ENCODE data around the gene LIMK2. TPM values are rescaled to one million over a fixed set of nuclear protein-coding genes. Genes with fewer than 3 reads are reported as not detected.

The LIMK2 gene
- total and polyA plus RNA-seq, 10 donors, result 6.1 to 182 (median 60.6) TPM

- H3K27ac ChIP-seq, result no peak overlapping the region
- H3K4me1 ChIP-seq, result peaks cover 0 to 7% (median 0%) of the 10 kb centered on the region in 6 donors
- H3K9me3 ChIP-seq, result no peaks in the 10 kb centered on the region
- H3K36me3 ChIP-seq, result peaks cover 0 to 100% (median 89%) of the 10 kb centered on the region in 6 donors
- peak; percentile 67 for DNase-seq
- H3K4me3 ChIP-seq, result no peak overlapping the region
- no peaks in the 10 kb centered on the region for H3K27me3 ChIP-seq (replicated peaks in 1 of 7)
- WGBS, 5 donors, result 89 to 93% (median 90%) methylated on average over 4 of the region's 4 CpGs
- no peak for TF ChIP-seq POLR2AphosphoS5 (IDR thresholded peaks at IDR 0.05)
- no peak for TF ChIP-seq POLR2A (IDR thresholded peaks at IDR 0.05)
- TF ChIP-seq CTCF (IDR thresholded peaks at IDR 0.05 in 8 of 11, conservative IDR thresholded peaks at IDR 0.05 in 3 of 11), result no peak
- intact Hi-C loops (cut with DNase I; ENCODE audit: low total_unique reads), result no loop called here
Measured at GRCh38 chr22:31329029-31329428, 116.9 kb downstream of the LIMK2 start.

Small RNA genes within 50 kb of the gene (small RNA-seq; reads per million reads assigned to genes)
- gene RF00019 (0 reads per million in 4 donors), gene RNA5SP496 (0 reads per million in 4 donors), gene RNU6-1128P (0 reads per million in 4 donors)

Other genes starting within 250 kb of the LIMK2 start
- 10 to 100 TPM; 18.2 to 24.4 (median 21.0) TPM for gene MORC2, start 243.5 kb upstream of the LIMK2 start, total RNA-seq
- 10 to 100 TPM; 19.2 to 24.7 (median 24.5) TPM for gene MORC2, start 243.5 kb upstream of the LIMK2 start, polyA plus RNA-seq
- 100 to 1,000 TPM in 2 of 7 donors, 10 to 100 TPM in 5; 62.1 to 127 (median 91.0) TPM for gene TUG1, start 243.0 kb upstream of the LIMK2 start, total RNA-seq
- 10 to 100 TPM; 23.3 to 35.2 (median 24.3) TPM for gene TUG1, start 243.0 kb upstream of the LIMK2 start, polyA plus RNA-seq
- 100 to 1,000 TPM; 124 to 230 (median 159) TPM for gene SMTN, start 131.0 kb upstream of the LIMK2 start, total RNA-seq
- gene SMTN, start 131.0 kb upstream of the LIMK2 start, polyA plus RNA-seq, result 10 to 100 TPM; 21.2 to 88.9 (median 47.0) TPM
- 10 to 100 TPM; 47.0 to 74.4 (median 66.7) TPM for gene SELENOM, start 104.7 kb upstream of the LIMK2 start, total RNA-seq
- 100 to 1,000 TPM; 119 to 151 (median 138) TPM for gene SELENOM, start 104.7 kb upstream of the LIMK2 start, polyA plus RNA-seq
- under 1 TPM in 5 of 7 donors, not detected in 2; 0.23 to 0.87 (median 0.60) TPM for gene INPP5J, start 89.3 kb upstream of the LIMK2 start, total RNA-seq
- gene INPP5J, start 89.3 kb upstream of the LIMK2 start, polyA plus RNA-seq, result under 1 TPM; 0.14 to 0.51 (median 0.33) TPM
- gene PLA2G3, start 71.8 kb upstream of the LIMK2 start, total RNA-seq, result not detected
- not detected for gene PLA2G3, start 71.8 kb upstream of the LIMK2 start, polyA plus RNA-seq
- 10 to 100 TPM; 22.6 to 28.5 (median 25.7) TPM for gene RNF185, start 52.1 kb upstream of the LIMK2 start, total RNA-seq
- gene RNF185, start 52.1 kb upstream of the LIMK2 start, polyA plus RNA-seq, result 10 to 100 TPM; 12.4 to 19.3 (median 12.5) TPM
- gene PIK3IP1, start 80.2 kb downstream of the LIMK2 start, total RNA-seq, result 100 to 1,000 TPM in 5 of 7 donors, 10 to 100 TPM in 2; 36.6 to 152 (median 104) TPM
- gene PIK3IP1, start 80.2 kb downstream of the LIMK2 start, polyA plus RNA-seq, result 10 to 100 TPM; 36.1 to 94.7 (median 40.6) TPM
- gene PATZ1, start 134.0 kb downstream of the LIMK2 start, total RNA-seq, result 10 to 100 TPM; 24.7 to 36.9 (median 33.4) TPM
- gene PATZ1, start 134.0 kb downstream of the LIMK2 start, polyA plus RNA-seq, result 10 to 100 TPM; 19.8 to 25.6 (median 20.6) TPM
- 10 to 100 TPM; 33.4 to 48.6 (median 41.7) TPM for gene DRG1, start 187.3 kb downstream of the LIMK2 start, total RNA-seq
- gene DRG1, start 187.3 kb downstream of the LIMK2 start, polyA plus RNA-seq, result 10 to 100 TPM; 33.8 to 40.6 (median 35.3) TPM

All from spleen (tissue), 11 donors.